HFF-Myc (cell line): ENCODE data around the gene TGM2.

ENCODE experiments used
- DNase-seq: peaks from one replicate; pipeline ENCODE4 v3.0.0-alpha.2; 2011; ENCODE audit warnings: low read depth; ENCODE audit errors: extremely low read depth
- H3K4me3 ChIP-seq: replicated peaks from 2 replicates; pipeline ENCODE4 v1.5.1; 2011; ENCODE audit warnings: low read depth, mild to moderate bottlenecking, control low read depth, low read length
- CTCF ChIP-seq: IDR thresholded peaks from 2 replicates; pipeline ENCODE4 v1.5.1; 2012; ENCODE audit warnings: mild to moderate bottlenecking, low read depth, low read length, control low read depth; ENCODE audit errors: missing control alignments

TGM2 gene

DNA sequence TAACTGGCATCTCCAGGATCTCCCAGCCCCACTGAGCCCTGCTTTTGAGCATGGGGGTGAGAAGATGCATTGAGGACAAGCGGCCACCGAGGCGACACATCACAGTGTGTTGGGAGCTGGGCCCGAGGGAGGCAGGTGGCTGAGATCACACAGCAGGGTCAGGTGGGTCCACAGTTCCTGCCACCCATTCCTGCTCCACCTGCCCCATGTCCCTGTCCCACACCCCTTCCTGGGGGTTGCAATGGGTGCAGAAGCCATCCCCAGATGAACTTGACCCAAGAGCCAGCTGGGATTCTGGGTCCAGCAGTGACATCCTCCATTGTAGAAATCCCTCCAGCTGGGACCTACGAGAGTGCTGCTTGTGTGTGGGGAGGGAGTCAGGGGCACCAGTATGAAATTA lies 1.0 kb downstream of the TGM2 start:
- no peak overlapping the region for H3K4me3 ChIP-seq
- no peak for DNase-seq
- TF ChIP-seq CTCF: no peak

GRCh38 chr20:38162878-38163875 lies 1.9 kb downstream of the TGM2 start:
- no peak for DNase-seq
- no peak overlapping the region for H3K4me3 ChIP-seq
- TF ChIP-seq CTCF: no peak

GRCh38 chr20:38162149-38162548 lies 2.9 kb downstream of the TGM2 start:
- DNase-seq: no peak
- H3K4me3 ChIP-seq: no peak overlapping the region
- no peak for TF ChIP-seq CTCF

GRCh38 chr20:38161412-38161774 lies 3.7 kb downstream of the TGM2 start:
- no peak for TF ChIP-seq CTCF
- no peak overlapping the region for H3K4me3 ChIP-seq
- no peak for DNase-seq

GRCh38 chr20:38159957-38160756 lies 4.9 kb downstream of the TGM2 start:
- H3K4me3 ChIP-seq: no peak overlapping the region
- TF ChIP-seq CTCF: no peak
- no peak for DNase-seq

DNA sequence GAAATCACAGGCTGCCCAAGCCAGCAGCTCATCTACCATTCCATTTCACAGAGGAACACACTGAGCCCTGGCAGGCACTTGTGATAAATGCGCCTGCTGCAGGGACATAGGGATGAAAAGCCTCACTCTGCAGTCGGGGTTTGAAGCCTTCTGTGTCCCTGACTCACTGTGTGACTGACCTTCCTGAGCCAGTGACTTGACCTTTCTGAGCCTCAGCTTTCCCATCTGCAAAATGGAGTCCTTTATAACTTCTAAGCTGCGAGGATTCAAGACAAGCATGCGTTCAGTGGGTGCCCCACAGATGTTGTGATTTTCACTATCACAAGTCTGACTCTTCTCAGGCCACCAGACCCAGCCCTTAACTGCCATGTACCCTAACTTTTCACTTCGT lies 5.5 kb downstream of the TGM2 start:
- no peak for DNase-seq
- H3K4me3 ChIP-seq: no peak overlapping the region
- no peak for TF ChIP-seq CTCF
